Myocyte (in vitro differentiated cells): ENCODE data around the gene RNU6-1. TPM values are rescaled to one million over a fixed set of nuclear protein-coding genes. Genes with fewer than 3 reads are reported as not detected.
A peak's percentile ranks its signal among the peaks of the same experiment; 100 is the strongest.

Source experiments
- DNase-seq: peaks from one replicate; pipeline ENCODE4 v3.0.0-alpha.2; 2012; ENCODE audit warnings: low read depth
- polyA plus RNA-seq: library from polyadenylated mRNA; unstranded; fragments of >200 nt; gene quantifications from one replicate; pipeline ENCODE4 v1.2.1, GENCODE V29; 2012; ENCODE audit warnings: missing spikeins
- total RNA-seq: library from RNA; depleted of rRNA; stranded (reverse); fragments of >200 nt; gene quantifications from 2 replicates; pipeline ENCODE4 v1.2.3, GENCODE V29; 2014

Gene RNU6-1
- total RNA-seq, result not detected in 2 replicates
- polyA plus RNA-seq, result not detected

- DNase-seq, result peak; percentile 92
These were observed at the start of gene RNU6-1 for GRCh38 chr15:67839929-67840748. RNU6-1 (minus strand) TSS chr15:67840045.

GRCh38 chr15:67887776-67888175 is 47.9 kb upstream of the RNU6-1 start:
- DNase-seq, result no peak

- no peak for DNase-seq
These were observed 46.0 kb upstream of the RNU6-1 start for GRCh38 chr15:67885861-67886260.

GRCh38 chr15:67885175-67885523 is 45.3 kb upstream of the RNU6-1 start:
- no peak for DNase-seq

GRCh38 chr15:67884514-67885174 is 44.8 kb upstream of the RNU6-1 start:
- DNase-seq, result peak; percentile 81

- no peak for DNase-seq
These were observed 44.2 kb upstream of the RNU6-1 start for GRCh38 chr15:67884009-67884408.

- peak; percentile 17 for DNase-seq
These were observed 43.5 kb upstream of the RNU6-1 start for GRCh38 chr15:67883234-67883773.

GRCh38 chr15:67882487-67883233 is 42.8 kb upstream of the RNU6-1 start:
- no peak for DNase-seq

GRCh38 chr15:67880651-67881182 is 40.9 kb upstream of the RNU6-1 start:
- no peak for DNase-seq

GRCh38 chr15:67879440-67880129 is 39.7 kb upstream of the RNU6-1 start:
- peak; percentile 74 for DNase-seq

GRCh38 chr15:67878712-67879206 is 38.9 kb upstream of the RNU6-1 start:
- no peak for DNase-seq

GRCh38 chr15:67873777-67874176 is 33.9 kb upstream of the RNU6-1 start:
- no peak for DNase-seq

GRCh38 chr15:67870868-67871408 is 31.1 kb upstream of the RNU6-1 start:
- DNase-seq, result no peak

- no peak for DNase-seq
These were observed 29.9 kb upstream of the RNU6-1 start for GRCh38 chr15:67869701-67870100.

GRCh38 chr15:67865766-67866165 is 25.9 kb upstream of the RNU6-1 start:
- no peak for DNase-seq

- DNase-seq, result no peak
These were observed 25.5 kb upstream of the RNU6-1 start for GRCh38 chr15:67865331-67865730.

GRCh38 chr15:67863442-67863987 is 23.7 kb upstream of the RNU6-1 start:
- DNase-seq, result peak; percentile 69

- no peak for DNase-seq
These were observed 23.1 kb upstream of the RNU6-1 start for GRCh38 chr15:67862750-67863441.

GRCh38 chr15:67861983-67862382 is 22.1 kb upstream of the RNU6-1 start:
- DNase-seq, result no peak
